ENCODE data around the gene JAKMIP3.

Gene JAKMIP3

DNA sequence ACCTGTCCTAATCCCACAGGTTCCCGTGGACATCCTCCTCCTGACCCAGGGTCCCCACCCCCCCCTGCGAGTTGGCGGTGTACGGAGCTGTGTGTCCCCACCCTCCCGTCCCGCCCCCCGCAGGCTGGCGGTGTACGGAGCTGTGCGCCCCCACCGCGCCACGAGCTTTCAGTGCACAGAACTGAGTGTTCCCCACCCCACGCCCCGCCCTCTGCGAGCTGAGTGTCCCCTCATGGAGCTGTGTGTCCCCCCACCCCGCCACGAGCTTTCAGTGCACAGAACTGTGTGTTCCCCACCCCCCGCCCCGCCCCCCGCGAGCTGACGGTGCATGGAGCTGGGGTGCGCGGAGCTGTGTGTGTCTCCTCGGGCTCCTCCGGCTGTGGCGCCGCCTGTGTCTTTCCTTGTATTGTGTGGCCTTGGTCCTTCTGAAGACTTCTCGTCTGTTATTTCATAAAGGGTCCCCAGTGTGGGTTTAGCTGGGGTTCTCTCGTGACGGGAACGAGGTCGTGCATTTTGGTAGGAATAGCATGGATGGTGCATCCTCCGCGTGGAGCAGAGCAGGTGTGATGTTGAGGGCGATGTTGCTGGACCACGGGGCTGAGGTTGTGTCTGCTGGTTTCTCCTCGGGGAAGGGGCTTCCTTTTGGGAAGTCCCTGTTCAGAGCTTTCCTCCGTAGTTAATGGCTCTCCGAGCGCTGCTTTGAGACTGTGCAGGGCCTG, 18.0 kb upstream of the JAKMIP3 start:
- Histone ChIP-seq H3K4me3 (ENCODE audit: low read depth in 1 of 2, low read length in 2 of 2) (no peak overlapping the region), H3K27ac (ENCODE audit: low read length) (no peak overlapping the region), H3K9ac (ENCODE audit: low read depth, low read length) (no peak overlapping the region), H4K20me1 (ENCODE audit: insufficient read depth, low read length) (no peaks in the 10 kb centered on the region), H3K4me2 (ENCODE audit: insufficient read depth, low read length) (no peak overlapping the region), H3K36me3 (ENCODE audit: insufficient read depth, low read length) (no peaks in the 10 kb centered on the region), H3K27me3 (ENCODE audit: insufficient read depth, low read length, poor library complexity) (no peaks in the 10 kb centered on the region), H3K4me1 (ENCODE audit: insufficient read depth, low read length) (no peaks in the 10 kb centered on the region), H3K9me3 (ENCODE audit: insufficient read depth, low read length, severe bottlenecking) (peaks cover 8% of the 10 kb centered on the region), H2AFZ (ENCODE audit: low read depth, low read length) (no peak overlapping the region), H3K79me2 (ENCODE audit: insufficient read depth, low read length) (no peaks in the 10 kb centered on the region)
- ATAC-seq (ENCODE audit: insufficient read depth, low read depth) (no peak), DNase-seq (no peak)
- TF ChIP-seq, protein P1, sequence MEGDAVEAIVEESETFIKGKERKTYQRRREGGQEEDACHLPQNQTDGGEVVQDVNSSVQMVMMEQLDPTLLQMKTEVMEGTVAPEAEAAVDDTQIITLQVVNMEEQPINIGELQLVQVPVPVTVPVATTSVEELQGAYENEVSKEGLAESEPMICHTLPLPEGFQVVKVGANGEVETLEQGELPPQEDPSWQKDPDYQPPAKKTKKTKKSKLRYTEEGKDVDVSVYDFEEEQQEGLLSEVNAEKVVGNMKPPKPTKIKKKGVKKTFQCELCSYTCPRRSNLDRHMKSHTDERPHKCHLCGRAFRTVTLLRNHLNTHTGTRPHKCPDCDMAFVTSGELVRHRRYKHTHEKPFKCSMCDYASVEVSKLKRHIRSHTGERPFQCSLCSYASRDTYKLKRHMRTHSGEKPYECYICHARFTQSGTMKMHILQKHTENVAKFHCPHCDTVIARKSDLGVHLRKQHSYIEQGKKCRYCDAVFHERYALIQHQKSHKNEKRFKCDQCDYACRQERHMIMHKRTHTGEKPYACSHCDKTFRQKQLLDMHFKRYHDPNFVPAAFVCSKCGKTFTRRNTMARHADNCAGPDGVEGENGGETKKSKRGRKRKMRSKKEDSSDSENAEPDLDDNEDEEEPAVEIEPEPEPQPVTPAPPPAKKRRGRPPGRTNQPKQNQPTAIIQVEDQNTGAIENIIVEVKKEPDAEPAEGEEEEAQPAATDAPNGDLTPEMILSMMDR (IDR thresholded peaks at IDR 0.05; ENCODE audit: borderline replicate concordance, extremely low read depth, low read length, poor library complexity, severe bottlenecking), result no peak

DNA sequence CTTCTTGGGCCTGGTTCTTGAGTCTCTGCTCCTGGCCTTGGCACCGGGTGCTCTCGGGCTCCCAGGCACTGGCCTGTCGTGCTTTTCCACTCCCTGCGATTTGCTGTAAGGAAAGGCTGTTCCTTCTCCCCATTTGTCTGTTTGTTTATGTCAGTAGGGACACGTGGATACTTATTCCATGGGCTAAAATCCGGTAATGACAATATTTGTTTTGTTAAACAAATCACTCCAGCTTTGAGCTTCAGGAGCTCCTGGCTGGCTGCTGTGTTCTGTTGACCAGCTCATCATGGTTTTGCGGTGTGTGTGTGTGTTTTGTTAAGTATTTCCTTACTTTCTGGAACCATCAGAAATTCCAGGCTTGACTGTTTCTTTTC, 17.5 kb upstream of the JAKMIP3 start:
- H3K4me2 ChIP-seq (ENCODE audit: insufficient read depth, low read length), result no peak overlapping the region
- no peak for TF ChIP-seq EZH2 (IDR thresholded peaks at IDR 0.05; ENCODE audit: borderline replicate concordance, low read depth, low read length, severe bottlenecking)
- TF ChIP-seq, protein P1 (IDR thresholded peaks at IDR 0.05; ENCODE audit: borderline replicate concordance, extremely low read depth, low read length, poor library complexity, severe bottlenecking), result no peak
- no peaks in the 10 kb centered on the region for H4K20me1 ChIP-seq (ENCODE audit: insufficient read depth, low read length)
- no peaks in the 10 kb centered on the region for H3K36me3 ChIP-seq (ENCODE audit: insufficient read depth, low read length)
- H2AFZ ChIP-seq (ENCODE audit: low read depth, low read length), result no peak overlapping the region
- H3K27me3 ChIP-seq (ENCODE audit: insufficient read depth, low read length, poor library complexity), result no peaks in the 10 kb centered on the region
- no peaks in the 10 kb centered on the region for H3K79me2 ChIP-seq (ENCODE audit: insufficient read depth, low read length)
- no peak overlapping the region for H3K27ac ChIP-seq (ENCODE audit: low read length)
- no peak for ATAC-seq (ENCODE audit: insufficient read depth, low read depth)
- no peaks in the 10 kb centered on the region for H3K4me1 ChIP-seq (ENCODE audit: insufficient read depth, low read length)
- H3K4me3 ChIP-seq (ENCODE audit: low read depth in 1 of 2, low read length in 2 of 2), result no peak overlapping the region
- H3K9me3 ChIP-seq (ENCODE audit: insufficient read depth, low read length, severe bottlenecking), result peaks cover 12% of the 10 kb centered on the region
- DNase-seq, result no peak
- no peak overlapping the region for H3K9ac ChIP-seq (ENCODE audit: low read depth, low read length)

DNA sequence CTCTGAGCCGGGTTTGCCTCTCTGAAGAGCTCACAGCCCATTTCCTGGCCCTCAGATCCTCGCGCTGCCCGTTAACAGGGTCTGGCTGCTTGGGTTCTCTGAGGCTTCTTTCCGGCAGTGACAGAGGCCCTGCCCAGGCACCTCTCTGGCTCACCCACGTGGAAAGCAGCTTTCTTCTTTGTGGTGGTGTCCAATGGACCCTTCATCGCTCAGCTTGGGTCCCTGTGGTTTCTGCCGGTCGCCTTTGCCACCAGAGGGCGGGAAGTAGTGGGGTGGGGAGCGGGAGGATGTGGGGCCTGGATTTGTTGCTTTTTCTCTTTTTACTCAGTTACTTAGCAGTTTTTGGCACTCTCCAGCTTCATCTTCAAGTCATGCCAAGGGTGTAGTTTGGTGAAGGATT, 15.6 kb upstream of the JAKMIP3 start:
- Histone ChIP-seq H4K20me1 (ENCODE audit: insufficient read depth, low read length) (no peaks in the 10 kb centered on the region), H3K4me3 (ENCODE audit: low read depth in 1 of 2, low read length in 2 of 2) (no peak overlapping the region), H2AFZ (ENCODE audit: low read depth, low read length) (no peak overlapping the region), H3K79me2 (ENCODE audit: insufficient read depth, low read length) (no peaks in the 10 kb centered on the region), H3K4me2 (ENCODE audit: insufficient read depth, low read length) (no peak overlapping the region), H3K9me3 (ENCODE audit: insufficient read depth, low read length, severe bottlenecking) (peaks cover 14% of the 10 kb centered on the region), H3K9ac (ENCODE audit: low read depth, low read length) (no peak overlapping the region), H3K36me3 (ENCODE audit: insufficient read depth, low read length) (no peaks in the 10 kb centered on the region), H3K27me3 (ENCODE audit: insufficient read depth, low read length, poor library complexity) (no peaks in the 10 kb centered on the region), H3K27ac (ENCODE audit: low read length) (no peak overlapping the region), H3K4me1 (ENCODE audit: insufficient read depth, low read length) (no peaks in the 10 kb centered on the region)
- DNase-seq (no peak), ATAC-seq (ENCODE audit: insufficient read depth, low read depth) (no peak)
- no peak for TF ChIP-seq EZH2 (IDR thresholded peaks at IDR 0.05; ENCODE audit: borderline replicate concordance, low read depth, low read length, severe bottlenecking)
- TF ChIP-seq, protein P1 (IDR thresholded peaks at IDR 0.05; ENCODE audit: borderline replicate concordance, extremely low read depth, low read length, poor library complexity, severe bottlenecking), result no peak
